Breast epithelium (tissue), 3 donors: ENCODE measurements around the gene FBXO2.

Experiments used
- CTCF ChIP-seq, 3 donors: fragments of 450-650 bp; IDR thresholded peaks; one replicate each; pipeline ENCODE4 v1.5.1; 2016 to 2017; ENCODE audit warnings: antibody characterized with exemption in 3 of 3, mild to moderate bottlenecking in 3 of 3, moderate library complexity in 3 of 3
- POLR2AphosphoS5 ChIP-seq, 3 donors: sonication (generic); formaldehyde crosslinking; IDR thresholded peaks; one replicate each; pipeline ENCODE4 v1.6.1; 2017; ENCODE audit warnings: antibody characterized with exemption in 3 of 3

GRCh38 chr1:11638121-11638520 is 16.1 kb downstream of the FBXO2 start:
- TF ChIP-seq CTCF (IDR thresholded peaks at IDR 0.05): no peak
- TF ChIP-seq POLR2AphosphoS5 (IDR thresholded peaks at IDR 0.05): no peak
